PFSK-1 (cell line): ENCODE measurements around the gene GYS1.

Source experiments
- FOXP2 ChIP-seq: optimal IDR thresholded peaks from 2 replicates; pipeline ENCODE3; 2011; ENCODE audit warnings: borderline replicate concordance, control low read depth, inconsistent platforms; ENCODE audit not compliant: insufficient read depth; ENCODE audit errors: extremely low read length, extremely low read depth
- POLR2AphosphoS5 ChIP-seq: IDR thresholded peaks from 2 replicates; pipeline ENCODE4 v1.6.1; 2012; ENCODE audit warnings: low read depth, mild to moderate bottlenecking, control low read depth, low read length, moderate library complexity
- REST ChIP-seq, 2 experiments: IDR thresholded peaks; 2 replicates each; pipeline versions ENCODE4 v1.6.1 to v1.8.0; 2011 to 2012; ENCODE audit warnings: low read depth in 2 of 2, low read length in 2 of 2, control low read depth in 1 of 2, inconsistent platforms in 1 of 2, mild to moderate bottlenecking in 1 of 2, moderate library complexity in 1 of 2; ENCODE audit not compliant: insufficient read depth in 1 of 2
- SIN3A ChIP-seq: IDR thresholded peaks from 2 replicates; pipeline ENCODE4 v1.6.1; 2012; ENCODE audit warnings: mild to moderate bottlenecking, low read length, moderate library complexity, borderline replicate concordance; ENCODE audit not compliant: insufficient read depth
- TAF1 ChIP-seq: IDR thresholded peaks from 2 replicates; pipeline ENCODE4 v1.6.1; 2012; ENCODE audit warnings: low read length, control low read depth, borderline replicate concordance; ENCODE audit not compliant: insufficient read depth

The GYS1 gene

GRCh38 chr19:48989701-48990291, 3.3 kb downstream of the GYS1 start:
- TF ChIP-seq REST (IDR thresholded peaks at IDR 0.05; ENCODE audit: insufficient read depth in 1 of 2, low read depth in 2 of 2, low read length in 2 of 2) (no peak), POLR2AphosphoS5 (no peak), FOXP2 (no peak)

GRCh38 chr19:48988860-48989259, 4.2 kb downstream of the GYS1 start:
- TF ChIP-seq POLR2AphosphoS5 = no peak
- TF ChIP-seq TAF1 = no peak
- TF ChIP-seq SIN3A = no peak
- TF ChIP-seq REST (IDR thresholded peaks at IDR 0.05; ENCODE audit: insufficient read depth in 1 of 2, low read depth in 2 of 2, low read length in 2 of 2) = no peak
- no peak for TF ChIP-seq FOXP2

- TF ChIP-seq POLR2AphosphoS5 (no peak), SIN3A (no peak), REST (IDR thresholded peaks at IDR 0.05; ENCODE audit: insufficient read depth in 1 of 2, low read depth in 2 of 2, low read length in 2 of 2) (no peak), TAF1 (no peak), FOXP2 (no peak)
These were observed 4.8 kb downstream of the GYS1 start for GRCh38 chr19:48988286-48988685.

GRCh38 chr19:48987323-48987722, 5.8 kb downstream of the GYS1 start:
- TF ChIP-seq POLR2AphosphoS5 (no peak), SIN3A (no peak), FOXP2 (no peak), TAF1 (no peak), REST (IDR thresholded peaks at IDR 0.05; ENCODE audit: insufficient read depth in 1 of 2, low read depth in 2 of 2, low read length in 2 of 2) (no peak)

- TF ChIP-seq REST (IDR thresholded peaks at IDR 0.05; ENCODE audit: insufficient read depth in 1 of 2, low read depth in 2 of 2, low read length in 2 of 2) = no peak
These were observed 6.9 kb downstream of the GYS1 start for GRCh38 chr19:48986211-48986610.
